Hematopoietic multipotent progenitor cell treated with erythropoietin and hydrocortisone succinate and interleukin-3 and kit ligand, for 6 days (in vitro differentiated cells): ENCODE results near the gene MT1A.

ENCODE experiments used
- DNase-seq: peaks from one replicate; pipeline ENCODE4 v3.0.0-alpha.2; 2015

Gene MT1A

GRCh38 chr16:56637814-56638750 lies at the start of gene MT1A:
MT1A (plus strand) TSS chr16:56638666; CDS start chr16:56638739, 73 bp downstream.
- DNase-seq, result no peak

- no peak for DNase-seq
These were observed 49.7 kb upstream of the MT1A start for GRCh38 chr16:56588781-56589140.

- peak; percentile 14 for DNase-seq
These were observed 49.1 kb upstream of the MT1A start, which contains the start of gene MT3 for GRCh38 chr16:56589141-56590039. MT3 (plus strand) TSS chr16:56589528; CDS start chr16:56589591, 63 bp downstream.

- DNase-seq, result peak; percentile 32
These were observed 46.9 kb upstream of the MT1A start for GRCh38 chr16:56591377-56592060.

GRCh38 chr16:56593573-56594291 lies 44.7 kb upstream of the MT1A start:
- DNase-seq, result no peak

GRCh38 chr16:56594292-56594619 lies 44.2 kb upstream of the MT1A start:
- no peak for DNase-seq

- peak; percentile 77 for DNase-seq
These were observed 38.0 kb upstream of the MT1A start for GRCh38 chr16:56600398-56600999.

- DNase-seq, result no peak
These were observed 37.1 kb upstream of the MT1A start for GRCh38 chr16:56601325-56601724.

- peak; percentile 68 for DNase-seq
These were observed 34.9 kb upstream of the MT1A start for GRCh38 chr16:56603589-56603988.

GRCh38 chr16:56604966-56605365 lies 33.5 kb upstream of the MT1A start:
- no peak for DNase-seq

GRCh38 chr16:56605475-56605874 lies 33.0 kb upstream of the MT1A start:
- DNase-seq, result no peak

- DNase-seq, result no peak
These were observed 32.4 kb upstream of the MT1A start for GRCh38 chr16:56606071-56606475.

- no peak for DNase-seq
These were observed 31.9 kb upstream of the MT1A start for GRCh38 chr16:56606476-56607108.

GRCh38 chr16:56607109-56607618 lies 31.3 kb upstream of the MT1A start:
- DNase-seq, result peak; percentile 12

- peak; percentile 34 for DNase-seq
These were observed 30.8 kb upstream of the MT1A start for GRCh38 chr16:56607675-56608042.

- DNase-seq, result peak; percentile 98
These were observed 30.2 kb upstream of the MT1A start, which contains the start of gene MT2A for GRCh38 chr16:56608043-56608875. MT2A (plus strand) TSS chr16:56608584; CDS start chr16:56608656, 72 bp downstream.

GRCh38 chr16:56608876-56609462 lies 29.5 kb upstream of the MT1A start:
- peak; percentile 30 for DNase-seq

- peak; percentile 95 for DNase-seq
These were observed 29.0 kb upstream of the MT1A start for GRCh38 chr16:56609463-56609921.

GRCh38 chr16:56610017-56610608 lies 28.4 kb upstream of the MT1A start:
- DNase-seq, result peak; percentile 33
